GM23338 (cell line): ENCODE measurements around the gene SLC19A1. TPM values are rescaled to one million over a fixed set of nuclear protein-coding genes. Genes with fewer than 3 reads are reported as not detected.

Experiments used
- ATAC-seq: fragments of 200-7000 bp; cut with Tn5 transposase; 3 replicates; pipeline ENCODE4 v1.9.1; 2020
- DNase-seq: peaks from one replicate; pipeline ENCODE4 v3.0.0-alpha.2; 2015; ENCODE audit warnings: low spot score
- H2AFZ ChIP-seq: fragments of 200-600 bp; sonication (generic); 2 replicates; pipeline ENCODE4 v1.8.0; 2016; ENCODE audit warnings: antibody characterized with exemption, mild to moderate bottlenecking, moderate library complexity
- H3F3A ChIP-seq: fragments of 200-600 bp; sonication (generic); replicated peaks from 2 replicates; pipeline ENCODE4 v1.8.0; 2017; ENCODE audit warnings: antibody characterized with exemption, mixed run types, low read depth
- H3K27ac ChIP-seq: fragments of 200-600 bp; sonication (generic); 2 replicates; pipeline ENCODE4 v1.6.1; 2016; ENCODE audit warnings: low read depth
- H3K27me3 ChIP-seq: fragments of 200-600 bp; sonication (generic); 2 replicates; pipeline ENCODE4 v1.8.0; 2016; ENCODE audit warnings: mild to moderate bottlenecking, mixed run types, moderate library complexity; ENCODE audit not compliant: insufficient read depth
- H3K36me3 ChIP-seq: fragments of 200-600 bp; sonication (generic); 2 replicates; pipeline ENCODE4 v1.8.0; 2016; ENCODE audit warnings: mild to moderate bottlenecking; ENCODE audit not compliant: insufficient read depth
- H3K4me1 ChIP-seq: fragments of 200-600 bp; sonication (generic); 2 replicates; pipeline ENCODE4 v1.8.0; 2016; ENCODE audit warnings: mild to moderate bottlenecking, moderate library complexity; ENCODE audit not compliant: insufficient read depth
- H3K4me2 ChIP-seq: fragments of 200-600 bp; sonication (generic); 2 replicates; pipeline ENCODE4 v1.7.1; 2017; ENCODE audit warnings: mixed run types
- H3K4me3 ChIP-seq: fragments of 200-600 bp; sonication (generic); 2 replicates; pipeline ENCODE4 v1.6.1; 2016; ENCODE audit warnings: mixed run types
- H3K79me2 ChIP-seq: fragments of 200-600 bp; sonication (generic); replicated peaks from 2 replicates; pipeline ENCODE4 v1.8.0; 2017; ENCODE audit warnings: mild to moderate bottlenecking; ENCODE audit not compliant: insufficient read depth
- H3K9me2 ChIP-seq: fragments of 200-600 bp; sonication (generic); 2 replicates; pipeline ENCODE4 v1.8.0; 2017; ENCODE audit not compliant: insufficient read depth
- H4K20me1 ChIP-seq: fragments of 200-600 bp; sonication (generic); replicated peaks from 2 replicates; pipeline ENCODE4 v1.8.0; 2017; ENCODE audit warnings: mild to moderate bottlenecking; ENCODE audit not compliant: insufficient read depth
- H3K27ac Mint-ChIP-seq: 2 replicates; pipeline ENCODE4 v1.8.0; 2020; ENCODE audit warnings: inconsistent platforms, mild to moderate bottlenecking, moderate library complexity, mixed read lengths
- H3K27me3 Mint-ChIP-seq: 3 replicates; pipeline ENCODE4 v1.8.0; 2022; ENCODE audit warnings: low read depth, mild to moderate bottlenecking, moderate library complexity, mixed read lengths, inconsistent platforms; ENCODE audit not compliant: insufficient read depth, poor library complexity
- H3K36me3 Mint-ChIP-seq: 3 replicates; pipeline ENCODE4 v1.8.0; 2021; ENCODE audit warnings: low read depth, mild to moderate bottlenecking, inconsistent platforms, moderate library complexity, mixed read lengths
- H3K4me1 Mint-ChIP-seq: 3 replicates; pipeline ENCODE4 v1.8.0; 2020; ENCODE audit warnings: mild to moderate bottlenecking, inconsistent platforms, mixed read lengths
- H3K4me3 Mint-ChIP-seq: 3 replicates; pipeline ENCODE4 v1.8.0; 2021; ENCODE audit warnings: moderate library complexity, mild to moderate bottlenecking, inconsistent platforms, mixed read lengths
- H3K9me3 Mint-ChIP-seq: 3 replicates; pipeline ENCODE4 v1.8.0; 2020; ENCODE audit warnings: moderate library complexity, mild to moderate bottlenecking, inconsistent platforms, mixed read lengths
- CREB1 ChIP-seq: fragments of 250-450 bp; sonication (Bioruptor Pico); IDR thresholded peaks from 2 replicates; pipeline ENCODE4 v1.5.0; 2020; ENCODE audit warnings: low read depth, mild to moderate bottlenecking, moderate library complexity
- CTCF ChIP-seq, 2 experiments: fragments of 200-600 bp in 1 of 2; sonication (generic) in 1 of 2; conservative IDR thresholded peaks; 2 replicates each; pipeline versions ENCODE4 v1.5.1 to v1.6.1; 2016 to 2017; ENCODE audit warnings: antibody characterized with exemption in 2 of 2, low read depth in 2 of 2, mild to moderate bottlenecking in 2 of 2, moderate library complexity in 1 of 2
- EZH2 ChIP-seq: fragments of 200-600 bp; sonication (generic); IDR thresholded peaks from one replicate; pipeline ENCODE4 v1.8.0; 2017; ENCODE audit warnings: antibody characterized with exemption, mild to moderate bottlenecking, low read depth; ENCODE audit not compliant: unreplicated experiment
- EZH2phosphoT487 ChIP-seq: fragments of 200-600 bp; sonication (generic); IDR thresholded peaks from one replicate; pipeline ENCODE4 v1.8.1; 2018; ENCODE audit warnings: antibody characterized with exemption; ENCODE audit not compliant: unreplicated experiment
- JUNB ChIP-seq: IDR thresholded peaks from one replicate; pipeline ENCODE4 v1.6.1; 2016; ENCODE audit warnings: antibody characterized with exemption; ENCODE audit not compliant: unreplicated experiment
- NANOG ChIP-seq: IDR thresholded peaks from 2 replicates; pipeline ENCODE4 v1.6.1; 2016; ENCODE audit warnings: antibody characterized with exemption, borderline replicate concordance
- POLR2AphosphoS5 ChIP-seq: IDR thresholded peaks from 2 replicates; pipeline ENCODE4 v1.6.1; 2016; ENCODE audit warnings: antibody characterized with exemption, low read depth
- STAT1 ChIP-seq: IDR thresholded peaks from one replicate; pipeline ENCODE4 v1.6.1; 2016; ENCODE audit warnings: antibody characterized with exemption; ENCODE audit not compliant: unreplicated experiment
- ZNF114 ChIP-seq: fragments of 250-450 bp; sonication (Bioruptor Pico); IDR thresholded peaks from 2 replicates; pipeline ENCODE4 v1.5.0; 2020; ENCODE audit warnings: mild to moderate bottlenecking, moderate library complexity
- ZNF331 ChIP-seq: fragments of 250-450 bp; sonication (Bioruptor Pico); IDR thresholded peaks from 2 replicates; pipeline ENCODE4 v1.5.0; 2020; ENCODE audit warnings: low read depth, mild to moderate bottlenecking, moderate library complexity
- polyA plus RNA-seq: library from polyadenylated mRNA; unstranded; fragments of >200 nt; fragmentation: Nextera tagmentation; extraction: Ambion mirVana; gene quantifications from 2 replicates; pipeline ENCODE4 v1.2.1, GENCODE V29; 2016
- total RNA-seq: library from RNA; depleted of rRNA; stranded (reverse); fragments of >200 nt; shearing (Covaris generic); gene quantifications from 2 replicates; pipeline ENCODE4 v1.2.3, GENCODE V29; 2014
- TF ChIP-seq, protein P1 (sequence below): IDR thresholded peaks from one replicate; pipeline ENCODE4 v1.6.1; 2018; ENCODE audit warnings: antibody characterized with exemption; ENCODE audit not compliant: unreplicated experiment
- TF ChIP-seq, protein P2 (sequence below): fragments of 250-450 bp; sonication (Bioruptor Pico); IDR thresholded peaks from 2 replicates; pipeline ENCODE4 v1.5.0; 2020; ENCODE audit warnings: mild to moderate bottlenecking, moderate library complexity
- TF ChIP-seq, protein P3 (sequence below): IDR thresholded peaks from 2 replicates; pipeline ENCODE4 v1.6.1; 2016; ENCODE audit warnings: antibody characterized with exemption

SLC19A1 gene
- total and polyA plus RNA-seq, 2 experiments from 2014 or later: 31.2 to 33.0 TPM

- H3K36me3 Mint-ChIP-seq: peaks cover 65% of the 10 kb centered on the region
- Histone ChIP-seq H3K36me3 (peaks cover 9% of the 10 kb centered on the region; the same call in 1 of the 2 replicates), H3K27me3 (no peaks in the 10 kb centered on the region), H3F3A (0 out of 2 replicates have a peak, but pooled peaks cover 5% of the 10 kb centered on the region), H3K4me2 (no peak overlapping the region), H4K20me1 (no peaks in the 10 kb centered on the region; the same call in 1 of the 2 replicates), H3K4me3 (no peak overlapping the region), H3K9me2 (no peaks in the 10 kb centered on the region), H3K79me2 (no peaks in the 10 kb centered on the region), H2AFZ (no peak overlapping the region), H3K4me1 (no peaks in the 10 kb centered on the region), H3K27ac (no peak overlapping the region)
- ATAC-seq (no peak), DNase-seq (no peak)
- TF ChIP-seq ZNF114 (CRISPR knock-in tag) (no peak), NANOG (no peak), JUNB (no peak), EZH2phosphoT487 (no peak), ZNF331 (no peak), EZH2 (no peak), CREB1 (CRISPR knock-in tag) (no peak), POLR2AphosphoS5 (no peak), STAT1 (no peak), CTCF (conservative IDR thresholded peaks at IDR 0.05; ENCODE audit: low read depth in 2 of 2) (no peak; a peak in 1 of 4 replicates)
- TF ChIP-seq, protein P1, sequence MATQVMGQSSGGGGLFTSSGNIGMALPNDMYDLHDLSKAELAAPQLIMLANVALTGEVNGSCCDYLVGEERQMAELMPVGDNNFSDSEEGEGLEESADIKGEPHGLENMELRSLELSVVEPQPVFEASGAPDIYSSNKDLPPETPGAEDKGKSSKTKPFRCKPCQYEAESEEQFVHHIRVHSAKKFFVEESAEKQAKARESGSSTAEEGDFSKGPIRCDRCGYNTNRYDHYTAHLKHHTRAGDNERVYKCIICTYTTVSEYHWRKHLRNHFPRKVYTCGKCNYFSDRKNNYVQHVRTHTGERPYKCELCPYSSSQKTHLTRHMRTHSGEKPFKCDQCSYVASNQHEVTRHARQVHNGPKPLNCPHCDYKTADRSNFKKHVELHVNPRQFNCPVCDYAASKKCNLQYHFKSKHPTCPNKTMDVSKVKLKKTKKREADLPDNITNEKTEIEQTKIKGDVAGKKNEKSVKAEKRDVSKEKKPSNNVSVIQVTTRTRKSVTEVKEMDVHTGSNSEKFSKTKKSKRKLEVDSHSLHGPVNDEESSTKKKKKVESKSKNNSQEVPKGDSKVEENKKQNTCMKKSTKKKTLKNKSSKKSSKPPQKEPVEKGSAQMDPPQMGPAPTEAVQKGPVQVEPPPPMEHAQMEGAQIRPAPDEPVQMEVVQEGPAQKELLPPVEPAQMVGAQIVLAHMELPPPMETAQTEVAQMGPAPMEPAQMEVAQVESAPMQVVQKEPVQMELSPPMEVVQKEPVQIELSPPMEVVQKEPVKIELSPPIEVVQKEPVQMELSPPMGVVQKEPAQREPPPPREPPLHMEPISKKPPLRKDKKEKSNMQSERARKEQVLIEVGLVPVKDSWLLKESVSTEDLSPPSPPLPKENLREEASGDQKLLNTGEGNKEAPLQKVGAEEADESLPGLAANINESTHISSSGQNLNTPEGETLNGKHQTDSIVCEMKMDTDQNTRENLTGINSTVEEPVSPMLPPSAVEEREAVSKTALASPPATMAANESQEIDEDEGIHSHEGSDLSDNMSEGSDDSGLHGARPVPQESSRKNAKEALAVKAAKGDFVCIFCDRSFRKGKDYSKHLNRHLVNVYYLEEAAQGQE: no peak
- TF ChIP-seq, protein P2, sequence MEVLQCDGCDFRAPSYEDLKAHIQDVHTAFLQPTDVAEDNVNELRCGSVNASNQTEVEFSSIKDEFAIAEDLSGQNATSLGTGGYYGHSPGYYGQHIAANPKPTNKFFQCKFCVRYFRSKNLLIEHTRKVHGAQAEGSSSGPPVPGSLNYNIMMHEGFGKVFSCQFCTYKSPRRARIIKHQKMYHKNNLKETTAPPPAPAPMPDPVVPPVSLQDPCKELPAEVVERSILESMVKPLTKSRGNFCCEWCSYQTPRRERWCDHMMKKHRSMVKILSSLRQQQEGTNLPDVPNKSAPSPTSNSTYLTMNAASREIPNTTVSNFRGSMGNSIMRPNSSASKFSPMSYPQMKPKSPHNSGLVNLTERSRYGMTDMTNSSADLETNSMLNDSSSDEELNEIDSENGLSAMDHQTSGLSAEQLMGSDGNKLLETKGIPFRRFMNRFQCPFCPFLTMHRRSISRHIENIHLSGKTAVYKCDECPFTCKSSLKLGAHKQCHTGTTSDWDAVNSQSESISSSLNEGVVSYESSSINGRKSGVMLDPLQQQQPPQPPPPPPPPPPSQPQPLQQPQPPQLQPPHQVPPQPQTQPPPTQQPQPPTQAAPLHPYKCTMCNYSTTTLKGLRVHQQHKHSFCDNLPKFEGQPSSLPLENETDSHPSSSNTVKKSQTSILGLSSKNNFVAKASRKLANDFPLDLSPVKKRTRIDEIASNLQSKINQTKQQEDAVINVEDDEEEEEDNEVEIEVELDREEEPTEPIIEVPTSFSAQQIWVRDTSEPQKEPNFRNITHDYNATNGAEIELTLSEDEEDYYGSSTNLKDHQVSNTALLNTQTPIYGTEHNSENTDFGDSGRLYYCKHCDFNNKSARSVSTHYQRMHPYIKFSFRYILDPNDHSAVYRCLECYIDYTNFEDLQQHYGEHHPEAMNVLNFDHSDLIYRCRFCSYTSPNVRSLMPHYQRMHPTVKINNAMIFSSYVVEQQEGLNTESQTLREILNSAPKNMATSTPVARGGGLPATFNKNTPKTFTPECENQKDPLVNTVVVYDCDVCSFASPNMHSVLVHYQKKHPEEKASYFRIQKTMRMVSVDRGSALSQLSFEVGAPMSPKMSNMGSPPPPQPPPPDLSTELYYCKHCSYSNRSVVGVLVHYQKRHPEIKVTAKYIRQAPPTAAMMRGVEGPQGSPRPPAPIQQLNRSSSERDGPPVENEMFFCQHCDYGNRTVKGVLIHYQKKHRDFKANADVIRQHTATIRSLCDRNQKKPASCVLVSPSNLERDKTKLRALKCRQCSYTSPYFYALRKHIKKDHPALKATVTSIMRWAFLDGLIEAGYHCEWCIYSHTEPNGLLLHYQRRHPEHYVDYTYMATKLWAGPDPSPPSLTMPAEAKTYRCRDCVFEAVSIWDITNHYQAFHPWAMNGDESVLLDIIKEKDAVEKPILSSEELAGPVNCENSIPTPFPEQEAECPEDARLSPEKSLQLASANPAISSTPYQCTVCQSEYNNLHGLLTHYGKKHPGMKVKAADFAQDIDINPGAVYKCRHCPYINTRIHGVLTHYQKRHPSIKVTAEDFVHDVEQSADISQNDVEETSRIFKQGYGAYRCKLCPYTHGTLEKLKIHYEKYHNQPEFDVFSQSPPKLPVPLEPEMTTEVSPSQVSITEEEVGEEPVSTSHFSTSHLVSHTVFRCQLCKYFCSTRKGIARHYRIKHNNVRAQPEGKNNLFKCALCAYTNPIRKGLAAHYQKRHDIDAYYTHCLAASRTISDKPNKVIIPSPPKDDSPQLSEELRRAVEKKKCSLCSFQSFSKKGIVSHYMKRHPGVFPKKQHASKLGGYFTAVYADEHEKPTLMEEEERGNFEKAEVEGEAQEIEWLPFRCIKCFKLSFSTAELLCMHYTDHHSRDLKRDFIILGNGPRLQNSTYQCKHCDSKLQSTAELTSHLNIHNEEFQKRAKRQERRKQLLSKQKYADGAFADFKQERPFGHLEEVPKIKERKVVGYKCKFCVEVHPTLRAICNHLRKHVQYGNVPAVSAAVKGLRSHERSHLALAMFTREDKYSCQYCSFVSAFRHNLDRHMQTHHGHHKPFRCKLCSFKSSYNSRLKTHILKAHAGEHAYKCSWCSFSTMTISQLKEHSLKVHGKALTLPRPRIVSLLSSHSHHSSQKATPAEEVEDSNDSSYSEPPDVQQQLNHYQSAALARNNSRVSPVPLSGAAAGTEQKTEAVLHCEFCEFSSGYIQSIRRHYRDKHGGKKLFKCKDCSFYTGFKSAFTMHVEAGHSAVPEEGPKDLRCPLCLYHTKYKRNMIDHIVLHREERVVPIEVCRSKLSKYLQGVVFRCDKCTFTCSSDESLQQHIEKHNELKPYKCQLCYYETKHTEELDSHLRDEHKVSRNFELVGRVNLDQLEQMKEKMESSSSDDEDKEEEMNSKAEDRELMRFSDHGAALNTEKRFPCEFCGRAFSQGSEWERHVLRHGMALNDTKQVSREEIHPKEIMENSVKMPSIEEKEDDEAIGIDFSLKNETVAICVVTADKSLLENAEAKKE (CRISPR knock-in tag): no peak
- TF ChIP-seq, protein P3, sequence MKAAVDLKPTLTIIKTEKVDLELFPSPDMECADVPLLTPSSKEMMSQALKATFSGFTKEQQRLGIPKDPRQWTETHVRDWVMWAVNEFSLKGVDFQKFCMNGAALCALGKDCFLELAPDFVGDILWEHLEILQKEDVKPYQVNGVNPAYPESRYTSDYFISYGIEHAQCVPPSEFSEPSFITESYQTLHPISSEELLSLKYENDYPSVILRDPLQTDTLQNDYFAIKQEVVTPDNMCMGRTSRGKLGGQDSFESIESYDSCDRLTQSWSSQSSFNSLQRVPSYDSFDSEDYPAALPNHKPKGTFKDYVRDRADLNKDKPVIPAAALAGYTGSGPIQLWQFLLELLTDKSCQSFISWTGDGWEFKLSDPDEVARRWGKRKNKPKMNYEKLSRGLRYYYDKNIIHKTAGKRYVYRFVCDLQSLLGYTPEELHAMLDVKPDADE: no peak
- peaks cover 10% of the 10 kb centered on the region for H3K27me3 Mint-ChIP-seq
- no peak overlapping the region for H3K27ac Mint-ChIP-seq
- H3K4me1 Mint-ChIP-seq: no peaks in the 10 kb centered on the region
- no peak overlapping the region for H3K4me3 Mint-ChIP-seq
- no peaks in the 10 kb centered on the region; the same call in 2 of the 3 replicates for H3K9me3 Mint-ChIP-seq
Measured at GRCh38 chr21:45498646-45499000, 43.6 kb downstream of the SLC19A1 start.
